OCI-M2 (cell line): ENCODE measurements around the gene RAB40B.

Experiments used
- DNase-seq: peaks from one replicate; lab custom pipeline; 2025; ENCODE audit not compliant: unreplicated experiment; lab: John Stamatoyannopoulos, UW

Gene RAB40B

GRCh38 chr17:82692268-82692667 is 6.2 kb downstream of the RAB40B start:
- no peak for DNase-seq

DNA sequence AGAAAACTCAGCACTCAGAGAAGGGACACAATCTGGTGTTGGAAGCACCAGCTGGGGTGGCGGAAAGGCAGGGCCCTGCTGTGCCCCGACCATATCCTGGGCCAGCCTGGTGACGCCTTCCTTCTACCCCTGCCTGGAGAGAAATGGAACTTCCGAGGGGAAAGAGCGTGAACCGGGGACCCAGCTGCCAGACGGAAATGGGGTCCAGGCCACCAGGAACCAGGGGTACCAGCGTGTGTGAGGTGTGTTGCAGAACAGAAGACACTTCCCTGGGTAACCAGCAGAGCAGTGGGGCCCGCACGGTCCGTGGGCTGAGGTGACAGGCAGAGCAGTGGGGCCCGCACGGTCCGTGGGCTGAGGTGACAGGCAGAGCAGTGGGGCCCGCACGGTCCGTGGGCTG is 6.8 kb downstream of the RAB40B start:
- DNase-seq = no peak

GRCh38 chr17:82690786-82691489 is 7.6 kb downstream of the RAB40B start:
- DNase-seq = no peak

DNA sequence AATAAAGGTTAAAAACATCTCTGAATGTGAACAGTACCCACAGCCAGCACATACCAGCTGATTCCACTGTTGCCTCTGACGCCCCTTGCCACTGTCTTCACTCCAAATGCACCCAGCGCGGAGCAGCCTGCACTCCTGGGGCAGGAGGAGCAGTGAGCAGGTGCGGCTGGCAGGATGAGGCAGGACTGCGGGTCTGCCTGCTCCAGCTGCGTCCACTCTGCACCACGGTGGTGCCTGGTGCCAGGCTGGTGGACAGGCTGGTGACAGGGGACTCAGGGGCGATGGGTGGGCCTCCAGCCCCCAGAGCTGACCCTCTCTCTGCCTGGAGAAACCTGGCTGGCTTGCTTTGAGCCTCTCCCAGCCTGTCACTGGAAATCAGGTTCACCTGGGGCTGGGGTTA is 9.4 kb downstream of the RAB40B start:
- DNase-seq = no peak

DNA sequence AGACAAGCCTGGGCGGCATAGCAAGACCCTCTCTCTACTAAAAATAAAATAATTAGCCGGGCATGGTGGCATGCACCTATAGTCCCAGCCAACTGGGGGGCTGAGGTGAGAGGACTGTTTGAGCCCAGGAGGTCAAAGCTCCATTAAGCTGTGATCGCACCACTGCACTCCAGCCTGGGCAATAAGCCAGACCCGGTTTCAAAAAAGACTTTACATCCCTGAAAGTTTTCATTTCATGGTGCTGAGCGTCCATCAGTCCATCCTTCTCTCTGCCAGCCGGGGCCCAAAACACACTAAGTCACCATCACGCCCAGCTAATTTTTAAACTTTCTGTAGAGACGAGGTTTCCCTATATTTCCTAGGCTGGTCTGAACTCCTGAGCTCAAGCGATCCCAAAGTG is 10.6 kb downstream of the RAB40B start:
- DNase-seq = no peak

DNA sequence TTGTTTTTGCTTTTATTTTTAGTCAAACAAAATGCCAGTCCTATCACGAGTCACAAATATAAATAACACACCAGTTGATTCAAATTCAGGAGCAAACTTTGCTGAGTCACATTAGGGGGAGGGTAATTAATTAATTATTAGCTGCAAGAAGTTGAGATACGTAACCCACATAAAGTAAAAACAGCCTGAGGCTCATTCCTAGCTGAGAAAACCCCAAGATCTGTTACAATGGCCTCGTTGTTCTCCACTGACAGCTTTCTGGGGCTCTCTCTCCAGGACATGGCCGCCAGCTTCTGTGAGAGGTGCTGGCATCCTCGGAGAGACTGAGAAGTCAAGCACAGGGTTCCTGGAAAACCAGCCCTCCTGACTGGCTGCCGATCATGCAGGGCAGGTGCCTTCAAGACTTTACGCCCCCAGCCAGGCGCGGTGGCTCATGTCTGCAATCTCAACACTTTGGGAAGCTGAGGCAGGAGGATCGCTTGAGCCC is 11.1 kb downstream of the RAB40B start:
- no peak for DNase-seq

DNA sequence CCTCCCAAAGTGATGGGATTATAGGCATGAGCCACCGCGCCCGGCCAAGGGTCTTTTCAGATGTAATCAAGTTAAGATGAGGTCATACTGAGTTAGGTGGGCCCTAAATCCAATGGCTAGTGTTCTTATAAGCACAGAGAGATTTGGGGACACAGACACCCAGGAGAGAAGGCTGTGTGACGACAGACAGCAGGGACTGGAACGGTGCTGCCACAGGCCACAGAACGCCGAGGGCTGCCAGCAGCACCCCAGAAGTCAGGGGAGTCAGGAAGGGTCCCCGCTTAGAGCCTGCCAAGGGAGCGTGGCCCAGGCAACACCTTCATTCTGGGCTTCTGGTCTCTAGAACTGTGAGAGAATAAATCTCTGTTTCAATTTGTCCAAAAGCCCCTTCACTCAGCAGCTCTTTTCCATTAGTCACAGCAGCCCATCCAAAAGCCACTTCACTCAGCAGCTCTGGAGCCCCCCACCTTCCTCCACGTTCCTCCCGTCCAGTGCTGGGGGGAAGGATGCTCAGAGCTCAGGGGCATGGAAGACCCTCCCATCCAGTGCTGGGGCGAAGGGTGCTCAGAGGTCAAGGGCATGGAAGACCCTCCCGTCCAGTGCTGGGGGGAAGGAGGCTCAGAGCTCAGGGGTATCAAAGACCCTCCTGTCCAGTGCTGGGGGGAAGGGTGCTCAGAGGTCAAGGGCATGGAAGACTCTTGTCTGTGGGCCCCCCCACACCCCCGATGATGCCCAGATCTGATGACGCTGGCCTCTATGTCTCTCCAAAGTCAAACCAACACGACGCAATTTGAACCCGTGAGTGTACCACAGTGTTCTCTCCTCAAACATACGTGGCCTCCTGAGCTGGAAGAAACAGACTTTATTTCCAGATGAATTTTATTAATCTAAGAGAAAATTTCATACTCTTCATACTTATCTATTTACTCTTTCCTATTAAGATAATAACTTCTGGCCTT is 11.9 kb downstream of the RAB40B start:
- no peak for DNase-seq

DNA sequence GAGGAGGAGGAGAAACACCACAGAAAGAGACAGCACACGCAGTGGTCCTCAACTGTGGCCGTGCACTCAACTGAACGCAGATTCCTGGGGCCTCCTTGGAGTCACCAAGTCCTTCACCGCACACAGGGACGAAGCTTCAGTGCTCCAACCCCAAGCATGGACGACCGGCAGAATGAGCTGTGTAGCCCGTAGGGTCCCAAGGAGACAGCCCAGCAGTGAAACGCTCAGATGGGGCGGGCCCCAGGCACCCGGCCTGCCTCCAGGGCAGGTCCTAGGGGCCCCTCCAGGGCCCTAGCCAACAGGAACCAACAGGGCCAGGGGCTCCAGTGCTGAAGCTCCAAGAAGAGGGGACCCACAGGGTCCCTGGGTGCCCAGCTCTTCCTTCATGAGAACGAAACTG is 13.2 kb downstream of the RAB40B start:
- DNase-seq = no peak

DNA sequence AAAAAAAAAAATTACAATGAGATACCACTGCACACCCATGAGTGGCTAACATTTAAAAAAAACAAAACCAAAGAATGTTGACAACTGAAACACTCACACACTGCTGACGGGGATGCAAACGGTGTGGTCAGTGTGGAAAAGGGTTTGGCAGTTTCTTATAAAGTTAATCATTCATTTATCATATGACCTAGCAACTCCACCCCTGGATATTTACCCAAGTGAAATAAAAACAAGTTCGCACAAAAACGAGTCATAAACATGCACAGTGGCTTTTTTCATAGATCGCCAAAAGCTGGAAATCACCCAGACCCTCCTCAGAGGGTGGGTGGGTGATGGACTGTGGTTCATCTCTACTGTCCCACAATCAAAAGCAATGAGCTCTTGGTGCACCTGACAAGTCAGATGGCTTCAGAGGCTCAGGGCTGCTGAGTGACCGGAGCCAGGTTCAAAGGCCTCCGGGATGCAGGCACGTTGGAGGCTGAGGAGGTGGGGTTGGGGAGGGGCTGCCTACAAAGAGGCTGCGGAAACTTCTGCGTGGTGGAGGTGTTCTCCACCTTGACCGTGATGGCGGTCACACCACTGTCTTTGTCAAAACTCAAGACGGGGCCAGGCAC is 14.2 kb downstream of the RAB40B start:
- no peak for DNase-seq

DNA sequence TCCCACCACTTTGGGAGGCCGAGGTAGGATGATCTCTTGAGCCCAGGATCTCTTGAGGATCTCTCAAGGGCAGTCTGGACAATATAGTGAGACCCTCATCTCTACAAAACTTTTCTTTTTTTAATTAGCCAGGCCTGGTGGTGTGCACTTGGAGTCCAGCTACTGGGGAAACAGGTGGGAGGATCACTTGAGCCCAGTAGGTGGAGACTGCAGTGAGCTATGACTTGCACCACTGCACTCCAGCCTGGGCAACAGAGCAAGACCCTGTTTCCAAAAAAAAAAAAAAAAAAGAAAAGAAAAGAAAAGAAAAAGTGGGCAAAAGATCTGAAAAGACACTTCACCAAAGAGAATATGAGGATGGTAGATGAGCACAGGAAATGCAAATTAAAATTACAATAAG is 15.0 kb downstream of the RAB40B start:
- no peak for DNase-seq

DNA sequence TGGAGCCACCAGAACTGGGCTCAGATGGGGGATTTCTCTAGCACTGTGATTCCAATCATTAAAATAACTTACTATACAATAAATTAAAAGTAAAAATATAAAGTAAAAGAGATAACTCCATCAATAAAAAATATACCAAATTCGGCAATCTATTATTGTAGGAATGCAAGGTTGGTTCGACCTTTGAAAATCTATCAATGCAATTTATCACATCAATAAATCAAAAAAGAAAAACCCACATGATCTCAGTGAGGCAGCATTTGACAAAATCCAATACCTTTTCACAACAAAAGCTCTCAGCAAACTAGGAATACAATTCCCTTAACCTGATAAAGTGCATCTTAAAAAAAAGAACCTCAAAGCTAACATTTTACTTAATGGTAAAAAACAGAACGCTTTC is 17.0 kb downstream of the RAB40B start:
- no peak for DNase-seq

- no peak for DNase-seq
Measured at GRCh38 chr17:82679586-82680465, 18.7 kb downstream of the RAB40B start.

DNA sequence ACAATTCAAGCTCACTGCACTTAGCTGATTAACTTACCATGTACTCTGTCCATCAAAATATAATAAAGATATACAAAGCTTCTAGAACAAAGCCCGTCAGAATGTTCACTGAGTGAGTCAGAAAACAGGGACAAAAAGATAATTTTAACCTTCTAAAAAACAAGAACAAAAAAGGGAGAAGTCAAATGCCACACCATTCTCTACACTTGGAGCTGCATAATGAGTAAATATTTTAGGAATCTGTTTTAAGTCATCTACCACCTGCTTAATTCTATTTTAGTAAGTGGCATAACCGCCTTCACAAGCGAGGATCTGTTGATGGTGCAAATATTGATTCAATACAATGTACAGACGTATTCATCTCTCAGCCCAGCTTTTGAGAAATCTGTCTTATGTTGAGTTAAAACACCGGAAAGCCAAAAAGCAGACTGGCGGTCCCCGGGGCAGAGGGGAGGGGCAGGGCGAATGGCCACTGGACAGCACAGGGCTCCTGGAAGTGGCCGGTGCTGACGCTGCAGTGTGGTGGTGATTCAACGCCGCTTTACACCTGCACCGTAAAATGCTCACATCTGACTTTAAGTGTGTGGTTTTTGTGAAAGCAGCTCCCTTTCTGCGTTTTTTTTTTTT is 20.1 kb downstream of the RAB40B start:
- DNase-seq = no peak

- no peak for DNase-seq
Measured at GRCh38 chr17:82677353-82677925, 21.1 kb downstream of the RAB40B start.

- no peak for DNase-seq
Measured at GRCh38 chr17:82675476-82676245, 22.8 kb downstream of the RAB40B start.

- DNase-seq = no peak
Measured at GRCh38 chr17:82674656-82675475, 23.6 kb downstream of the RAB40B start.

DNA sequence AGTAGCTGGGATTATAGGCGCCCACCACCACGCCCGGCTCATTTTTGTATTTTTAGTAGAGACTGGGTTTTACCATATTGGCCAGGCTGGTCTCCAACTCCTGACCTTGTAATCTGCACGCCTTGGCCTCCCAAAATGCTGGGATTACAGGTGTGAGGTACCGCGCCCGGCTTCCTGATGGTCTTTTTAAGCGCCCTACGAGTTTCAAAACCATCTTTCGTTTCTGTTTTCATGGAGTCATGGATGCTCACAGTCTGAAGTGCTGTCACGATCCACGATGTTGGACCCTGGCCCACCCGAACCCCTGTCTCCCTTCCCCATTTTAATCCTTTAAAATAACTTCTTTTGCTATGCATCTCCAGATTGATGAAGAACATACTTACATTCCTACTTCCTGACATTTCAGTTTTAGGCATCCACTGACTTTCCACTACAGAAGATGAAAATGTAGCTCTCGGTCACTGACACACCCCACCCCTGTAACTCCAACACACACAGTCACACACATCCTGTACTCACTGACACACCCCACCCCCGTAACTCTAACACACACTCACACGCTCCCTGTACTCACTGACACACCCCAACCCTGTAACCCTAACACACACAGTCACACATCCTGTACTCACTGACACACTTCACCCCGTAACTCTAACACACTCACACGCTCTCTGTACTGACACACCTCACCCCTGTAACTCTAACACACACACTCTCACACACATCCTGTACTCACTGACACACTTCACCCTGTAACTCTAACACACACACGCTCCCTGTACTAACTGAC is 27.6 kb downstream of the RAB40B start:
- DNase-seq = no peak
